ENCODE results near the gene MAPK8IP2. TPM values are rescaled to one million over a fixed set of nuclear protein-coding genes. Genes with fewer than 3 reads are reported as not detected.
A peak's percentile ranks its signal among the peaks of the same experiment; 100 is the strongest.

The MAPK8IP2 gene
- total and polyA plus RNA-seq, 2 of the 13 experiments (the other 11 are each of a cell fraction or from before 2014, with no cell fraction given), result 1.3 to 2.6 TPM

DNA sequence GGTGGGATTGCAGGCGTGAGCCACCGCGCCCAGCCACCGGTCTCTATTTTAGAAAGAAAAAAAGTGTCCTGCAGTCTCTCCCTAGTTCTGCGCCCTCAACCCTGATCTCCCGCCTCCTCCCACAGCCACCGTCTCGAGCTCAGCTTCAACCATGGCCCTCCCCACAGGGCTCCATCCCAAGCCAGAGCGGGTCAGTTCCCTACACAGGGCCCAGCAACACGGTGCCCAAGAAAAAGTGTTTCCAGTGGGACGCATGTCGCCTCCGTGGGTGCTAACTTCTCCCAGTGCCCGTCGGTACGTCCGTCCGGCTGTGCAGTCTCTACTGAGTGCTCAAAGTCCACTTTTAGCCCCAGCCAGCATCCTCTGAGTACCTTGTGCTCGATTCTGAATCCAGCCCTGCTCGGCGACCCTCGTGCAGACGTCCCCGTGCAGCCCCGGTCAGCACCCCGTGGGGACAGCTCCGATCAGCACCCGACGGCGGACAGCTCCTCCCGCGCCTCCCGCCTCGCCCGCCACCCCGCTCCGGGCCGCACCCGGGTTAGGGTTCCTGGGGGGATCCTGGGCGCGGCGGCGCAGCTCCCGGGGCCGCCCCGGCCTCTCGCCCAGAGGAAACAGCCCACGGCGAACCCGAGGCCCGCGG is 657 bp upstream of the MAPK8IP2 start (continued):
- TF ChIP-seq, protein P1, sequence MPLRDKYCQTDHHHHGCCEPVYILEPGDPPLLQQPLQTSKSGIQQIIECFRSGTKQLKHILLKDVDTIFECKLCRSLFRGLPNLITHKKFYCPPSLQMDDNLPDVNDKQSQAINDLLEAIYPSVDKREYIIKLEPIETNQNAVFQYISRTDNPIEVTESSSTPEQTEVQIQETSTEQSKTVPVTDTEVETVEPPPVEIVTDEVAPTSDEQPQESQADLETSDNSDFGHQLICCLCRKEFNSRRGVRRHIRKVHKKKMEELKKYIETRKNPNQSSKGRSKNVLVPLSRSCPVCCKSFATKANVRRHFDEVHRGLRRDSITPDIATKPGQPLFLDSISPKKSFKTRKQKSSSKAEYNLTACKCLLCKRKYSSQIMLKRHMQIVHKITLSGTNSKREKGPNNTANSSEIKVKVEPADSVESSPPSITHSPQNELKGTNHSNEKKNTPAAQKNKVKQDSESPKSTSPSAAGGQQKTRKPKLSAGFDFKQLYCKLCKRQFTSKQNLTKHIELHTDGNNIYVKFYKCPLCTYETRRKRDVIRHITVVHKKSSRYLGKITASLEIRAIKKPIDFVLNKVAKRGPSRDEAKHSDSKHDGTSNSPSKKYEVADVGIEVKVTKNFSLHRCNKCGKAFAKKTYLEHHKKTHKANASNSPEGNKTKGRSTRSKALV (CRISPR knock-in tag; IDR thresholded peaks at IDR 0.05), result peak; percentile 96
- peak; percentile 97 for TF ChIP-seq ZFP36L1 (CRISPR knock-in tag; IDR thresholded peaks at IDR 0.05)
- peak; percentile 99 for TF ChIP-seq ZNF766 (CRISPR knock-in tag; IDR thresholded peaks at IDR 0.05; ENCODE audit: borderline replicate concordance)
- peak; percentile 97 for TF ChIP-seq MYNN (CRISPR knock-in tag; IDR thresholded peaks at IDR 0.05; ENCODE audit: low read depth)
- TF ChIP-seq SPEN (CRISPR knock-in tag; IDR thresholded peaks at IDR 0.05; ENCODE audit: low read depth), result peak; percentile 90
- peak; percentile 80 for TF ChIP-seq ONECUT2 (CRISPR knock-in tag; IDR thresholded peaks at IDR 0.05)
- TF ChIP-seq, protein P2, sequence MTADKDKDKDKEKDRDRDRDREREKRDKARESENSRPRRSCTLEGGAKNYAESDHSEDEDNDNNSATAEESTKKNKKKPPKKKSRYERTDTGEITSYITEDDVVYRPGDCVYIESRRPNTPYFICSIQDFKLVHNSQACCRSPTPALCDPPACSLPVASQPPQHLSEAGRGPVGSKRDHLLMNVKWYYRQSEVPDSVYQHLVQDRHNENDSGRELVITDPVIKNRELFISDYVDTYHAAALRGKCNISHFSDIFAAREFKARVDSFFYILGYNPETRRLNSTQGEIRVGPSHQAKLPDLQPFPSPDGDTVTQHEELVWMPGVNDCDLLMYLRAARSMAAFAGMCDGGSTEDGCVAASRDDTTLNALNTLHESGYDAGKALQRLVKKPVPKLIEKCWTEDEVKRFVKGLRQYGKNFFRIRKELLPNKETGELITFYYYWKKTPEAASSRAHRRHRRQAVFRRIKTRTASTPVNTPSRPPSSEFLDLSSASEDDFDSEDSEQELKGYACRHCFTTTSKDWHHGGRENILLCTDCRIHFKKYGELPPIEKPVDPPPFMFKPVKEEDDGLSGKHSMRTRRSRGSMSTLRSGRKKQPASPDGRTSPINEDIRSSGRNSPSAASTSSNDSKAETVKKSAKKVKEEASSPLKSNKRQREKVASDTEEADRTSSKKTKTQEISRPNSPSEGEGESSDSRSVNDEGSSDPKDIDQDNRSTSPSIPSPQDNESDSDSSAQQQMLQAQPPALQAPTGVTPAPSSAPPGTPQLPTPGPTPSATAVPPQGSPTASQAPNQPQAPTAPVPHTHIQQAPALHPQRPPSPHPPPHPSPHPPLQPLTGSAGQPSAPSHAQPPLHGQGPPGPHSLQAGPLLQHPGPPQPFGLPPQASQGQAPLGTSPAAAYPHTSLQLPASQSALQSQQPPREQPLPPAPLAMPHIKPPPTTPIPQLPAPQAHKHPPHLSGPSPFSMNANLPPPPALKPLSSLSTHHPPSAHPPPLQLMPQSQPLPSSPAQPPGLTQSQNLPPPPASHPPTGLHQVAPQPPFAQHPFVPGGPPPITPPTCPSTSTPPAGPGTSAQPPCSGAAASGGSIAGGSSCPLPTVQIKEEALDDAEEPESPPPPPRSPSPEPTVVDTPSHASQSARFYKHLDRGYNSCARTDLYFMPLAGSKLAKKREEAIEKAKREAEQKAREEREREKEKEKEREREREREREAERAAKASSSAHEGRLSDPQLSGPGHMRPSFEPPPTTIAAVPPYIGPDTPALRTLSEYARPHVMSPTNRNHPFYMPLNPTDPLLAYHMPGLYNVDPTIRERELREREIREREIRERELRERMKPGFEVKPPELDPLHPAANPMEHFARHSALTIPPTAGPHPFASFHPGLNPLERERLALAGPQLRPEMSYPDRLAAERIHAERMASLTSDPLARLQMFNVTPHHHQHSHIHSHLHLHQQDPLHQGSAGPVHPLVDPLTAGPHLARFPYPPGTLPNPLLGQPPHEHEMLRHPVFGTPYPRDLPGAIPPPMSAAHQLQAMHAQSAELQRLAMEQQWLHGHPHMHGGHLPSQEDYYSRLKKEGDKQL (CRISPR knock-in tag; IDR thresholded peaks at IDR 0.05; ENCODE audit: low read depth), result peak; percentile 62; the same call in 1 of the 2 replicates
- TF ChIP-seq, protein P3, sequence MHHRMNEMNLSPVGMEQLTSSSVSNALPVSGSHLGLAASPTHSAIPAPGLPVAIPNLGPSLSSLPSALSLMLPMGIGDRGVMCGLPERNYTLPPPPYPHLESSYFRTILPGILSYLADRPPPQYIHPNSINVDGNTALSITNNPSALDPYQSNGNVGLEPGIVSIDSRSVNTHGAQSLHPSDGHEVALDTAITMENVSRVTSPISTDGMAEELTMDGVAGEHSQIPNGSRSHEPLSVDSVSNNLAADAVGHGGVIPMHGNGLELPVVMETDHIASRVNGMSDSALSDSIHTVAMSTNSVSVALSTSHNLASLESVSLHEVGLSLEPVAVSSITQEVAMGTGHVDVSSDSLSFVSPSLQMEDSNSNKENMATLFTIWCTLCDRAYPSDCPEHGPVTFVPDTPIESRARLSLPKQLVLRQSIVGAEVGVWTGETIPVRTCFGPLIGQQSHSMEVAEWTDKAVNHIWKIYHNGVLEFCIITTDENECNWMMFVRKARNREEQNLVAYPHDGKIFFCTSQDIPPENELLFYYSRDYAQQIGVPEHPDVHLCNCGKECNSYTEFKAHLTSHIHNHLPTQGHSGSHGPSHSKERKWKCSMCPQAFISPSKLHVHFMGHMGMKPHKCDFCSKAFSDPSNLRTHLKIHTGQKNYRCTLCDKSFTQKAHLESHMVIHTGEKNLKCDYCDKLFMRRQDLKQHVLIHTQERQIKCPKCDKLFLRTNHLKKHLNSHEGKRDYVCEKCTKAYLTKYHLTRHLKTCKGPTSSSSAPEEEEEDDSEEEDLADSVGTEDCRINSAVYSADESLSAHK (CRISPR knock-in tag; IDR thresholded peaks at IDR 0.05; ENCODE audit: borderline replicate concordance), result peak; percentile 96
- no peak for TF ChIP-seq HMGA1 (CRISPR knock-in tag; conservative IDR thresholded peaks at IDR 0.05)
- TF ChIP-seq PAF1 (CRISPR knock-in tag; IDR thresholded peaks at IDR 0.05), result no peak
- peak; percentile 89; the same call in 1 of the 2 replicates for TF ChIP-seq NFIB (CRISPR knock-in tag; IDR thresholded peaks at IDR 0.05; ENCODE audit: borderline replicate concordance)
- TF ChIP-seq MAFF (IDR thresholded peaks at IDR 0.05; ENCODE audit: low read depth, low read length), result no peak
- TF ChIP-seq SKI (IDR thresholded peaks at IDR 0.05; ENCODE audit: partially characterized antibody), result no peak
- peak; percentile 77 for TF ChIP-seq JUN (CRISPR knock-in tag; IDR thresholded peaks at IDR 0.05)
- TF ChIP-seq TBP (CRISPR knock-in tag; IDR thresholded peaks at IDR 0.05), result no peak
- TF ChIP-seq ZNF12 (CRISPR knock-in tag; IDR thresholded peaks at IDR 0.05), result peak; percentile 96
- peak; percentile 96 for TF ChIP-seq FOXO1 (CRISPR knock-in tag; IDR thresholded peaks at IDR 0.05)
- peak; percentile 99 for TF ChIP-seq SALL2 (CRISPR knock-in tag; IDR thresholded peaks at IDR 0.05)
- TF ChIP-seq TBX3 (IDR thresholded peaks at IDR 0.05; ENCODE audit: borderline replicate concordance), result no peak
- TF ChIP-seq, protein P4, sequence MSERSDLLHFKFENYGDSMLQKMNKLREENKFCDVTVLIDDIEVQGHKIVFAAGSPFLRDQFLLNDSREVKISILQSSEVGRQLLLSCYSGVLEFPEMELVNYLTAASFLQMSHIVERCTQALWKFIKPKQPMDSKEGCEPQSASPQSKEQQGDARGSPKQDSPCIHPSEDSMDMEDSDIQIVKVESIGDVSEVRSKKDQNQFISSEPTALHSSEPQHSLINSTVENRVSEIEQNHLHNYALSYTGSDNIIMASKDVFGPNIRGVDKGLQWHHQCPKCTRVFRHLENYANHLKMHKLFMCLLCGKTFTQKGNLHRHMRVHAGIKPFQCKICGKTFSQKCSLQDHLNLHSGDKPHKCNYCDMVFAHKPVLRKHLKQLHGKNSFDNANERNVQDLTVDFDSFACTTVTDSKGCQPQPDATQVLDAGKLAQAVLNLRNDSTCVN (CRISPR knock-in tag; IDR thresholded peaks at IDR 0.05; ENCODE audit: borderline replicate concordance), result peak; percentile 98
